Testis (tissue), 2 donors: Measurements from ENCODE around the gene TRIM26.

Experiments used
- POLR2A ChIP-seq: fragments of 450-650 bp; IDR thresholded peaks from one replicate; pipeline ENCODE4 v1.6.1; 2017; ENCODE audit warnings: antibody characterized with exemption, mild to moderate bottlenecking, moderate library complexity
- TF ChIP-seq, protein P1 (sequence below), 3 experiments: fragments of 450-650 bp in 2 of 3; fragments of 200-600 bp in 1 of 3; sonication (generic) in 1 of 3; IDR thresholded peaks; one replicate each; pipeline ENCODE4 v1.5.1; 2016 to 2019; ENCODE audit warnings: antibody characterized with exemption in 3 of 3, mild to moderate bottlenecking in 2 of 3, moderate library complexity in 1 of 3

DNA sequence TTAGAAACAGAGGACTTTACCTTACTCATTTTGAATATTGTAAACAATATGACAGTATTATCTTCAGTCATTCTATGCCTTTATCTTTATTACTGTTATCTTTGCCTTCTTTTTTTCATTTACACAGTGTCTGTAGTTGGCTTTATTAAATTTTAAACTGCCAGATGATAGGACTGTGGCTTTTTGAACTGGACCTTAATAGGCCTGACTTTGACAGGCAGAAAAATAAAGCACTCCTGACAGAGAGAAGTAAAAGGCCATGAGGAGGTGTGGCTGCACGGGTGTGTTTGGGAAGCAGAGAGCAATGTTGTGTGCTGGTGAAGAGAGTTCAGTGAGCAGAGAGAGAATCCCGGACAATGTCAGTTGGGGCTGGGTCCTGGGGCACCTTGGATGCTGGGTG is 69.4 kb downstream of the TRIM26 start:
- TF ChIP-seq, protein P1, sequence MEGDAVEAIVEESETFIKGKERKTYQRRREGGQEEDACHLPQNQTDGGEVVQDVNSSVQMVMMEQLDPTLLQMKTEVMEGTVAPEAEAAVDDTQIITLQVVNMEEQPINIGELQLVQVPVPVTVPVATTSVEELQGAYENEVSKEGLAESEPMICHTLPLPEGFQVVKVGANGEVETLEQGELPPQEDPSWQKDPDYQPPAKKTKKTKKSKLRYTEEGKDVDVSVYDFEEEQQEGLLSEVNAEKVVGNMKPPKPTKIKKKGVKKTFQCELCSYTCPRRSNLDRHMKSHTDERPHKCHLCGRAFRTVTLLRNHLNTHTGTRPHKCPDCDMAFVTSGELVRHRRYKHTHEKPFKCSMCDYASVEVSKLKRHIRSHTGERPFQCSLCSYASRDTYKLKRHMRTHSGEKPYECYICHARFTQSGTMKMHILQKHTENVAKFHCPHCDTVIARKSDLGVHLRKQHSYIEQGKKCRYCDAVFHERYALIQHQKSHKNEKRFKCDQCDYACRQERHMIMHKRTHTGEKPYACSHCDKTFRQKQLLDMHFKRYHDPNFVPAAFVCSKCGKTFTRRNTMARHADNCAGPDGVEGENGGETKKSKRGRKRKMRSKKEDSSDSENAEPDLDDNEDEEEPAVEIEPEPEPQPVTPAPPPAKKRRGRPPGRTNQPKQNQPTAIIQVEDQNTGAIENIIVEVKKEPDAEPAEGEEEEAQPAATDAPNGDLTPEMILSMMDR (IDR thresholded peaks at IDR 0.05) = no peak
- TF ChIP-seq POLR2A = no peak
